ENCODE results near the gene GLDN.
"Not testable (repeated sequence)": the region's sequence is repeated elsewhere in the genome, so short reads cannot be mapped to it uniquely, and the experiment has no call there.

Gene GLDN

DNA sequence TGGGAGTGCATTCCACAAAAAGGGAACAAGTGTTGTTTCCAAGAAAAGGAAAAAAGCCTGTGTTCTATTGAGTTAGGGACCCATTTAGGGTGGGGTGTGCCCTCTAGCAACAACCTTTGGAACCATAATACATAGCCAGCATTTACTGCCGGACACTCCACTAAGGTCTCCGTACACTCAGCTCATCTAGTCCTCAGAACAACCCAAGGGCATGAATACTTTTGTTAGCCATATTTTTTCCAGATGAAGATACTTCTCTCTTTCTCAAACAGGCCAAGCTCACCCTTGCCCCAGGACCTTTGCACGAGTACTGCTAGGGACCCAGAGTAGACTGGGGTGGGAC, 46.2 kb downstream of the GLDN start:
- DNase-seq (ENCODE audit: low read depth in 2 of 2): no peak

DNA sequence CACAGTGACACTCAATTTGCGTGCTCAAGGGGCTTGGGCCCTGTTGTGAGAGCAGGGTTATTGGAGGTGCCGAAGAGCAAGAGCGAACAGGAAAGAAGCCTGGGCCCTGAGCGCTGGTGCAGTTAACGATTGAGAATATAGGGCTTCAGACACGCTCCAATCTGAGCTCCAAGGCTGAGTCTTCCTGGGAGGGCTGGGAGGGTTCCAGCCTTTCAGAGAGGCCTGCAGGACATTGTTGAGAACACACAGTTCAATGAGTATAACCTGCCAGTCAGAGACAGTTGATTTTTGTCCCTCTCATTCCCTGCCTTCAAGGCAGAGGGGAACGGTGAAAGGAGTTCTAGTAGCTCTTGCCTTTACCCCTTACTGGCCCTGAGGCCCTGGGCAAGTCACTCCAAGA, 47.3 kb downstream of the GLDN start:
- DNase-seq (ENCODE audit: low read depth in 2 of 2): no peak

DNA sequence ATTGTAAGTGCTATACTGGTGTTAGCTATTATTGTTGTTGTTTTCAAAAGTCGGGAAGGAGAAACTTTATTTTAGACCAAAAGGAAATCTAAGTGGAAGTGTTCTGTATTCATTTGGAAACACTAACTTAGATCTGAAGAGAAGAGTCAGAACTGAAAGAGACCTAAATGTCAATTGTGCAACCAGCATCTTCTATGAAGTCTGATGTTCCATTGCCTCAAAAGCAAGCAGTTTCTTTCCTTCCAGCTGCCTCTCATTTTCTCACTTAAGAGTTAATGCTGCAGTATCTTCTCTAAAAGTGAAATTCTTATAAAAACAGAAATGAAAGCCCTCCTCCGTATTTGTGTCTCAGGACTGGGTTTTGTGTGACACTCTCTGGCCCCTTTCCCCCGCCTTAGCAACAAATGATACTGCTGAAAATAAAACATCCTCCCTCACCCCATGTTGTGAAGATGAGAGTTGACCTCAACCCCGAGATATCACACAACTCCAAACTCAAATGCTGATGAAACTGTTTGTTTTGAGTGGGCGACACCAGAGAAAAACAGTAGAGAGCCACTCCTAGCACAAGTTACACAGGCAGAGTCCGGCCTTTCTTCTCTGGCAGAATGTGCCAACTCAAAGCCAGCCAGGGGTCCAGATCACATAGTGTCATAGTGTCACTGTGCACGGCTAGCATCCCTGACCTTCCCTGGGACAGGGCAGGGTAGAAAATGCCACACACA, 48.9 kb downstream of the GLDN start:
- no peak for DNase-seq (ENCODE audit: low read depth in 2 of 2)

DNA sequence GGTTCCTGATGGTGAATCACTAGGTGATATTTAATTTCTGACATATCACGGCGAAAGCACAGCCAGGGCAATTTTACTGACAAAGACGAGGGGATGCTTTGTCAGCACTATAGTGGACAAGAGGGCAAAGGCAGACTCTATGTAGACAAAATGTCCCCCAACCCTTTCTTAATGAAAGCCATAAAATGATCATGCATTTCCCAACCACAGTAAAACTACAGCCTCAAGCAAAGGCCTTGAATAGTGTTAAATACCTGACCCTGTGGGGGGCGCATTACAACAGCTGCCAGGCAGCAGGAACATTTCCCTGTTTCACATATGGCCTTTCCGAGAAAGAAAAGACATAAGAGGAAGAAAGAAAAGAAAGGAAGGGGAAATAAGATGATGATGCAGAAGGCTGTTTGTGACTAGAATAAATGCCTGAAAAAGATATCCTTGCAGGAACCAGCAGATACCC, 49.5 kb downstream of the GLDN start:
- no peak for DNase-seq (ENCODE audit: low read depth in 2 of 2)

DNA sequence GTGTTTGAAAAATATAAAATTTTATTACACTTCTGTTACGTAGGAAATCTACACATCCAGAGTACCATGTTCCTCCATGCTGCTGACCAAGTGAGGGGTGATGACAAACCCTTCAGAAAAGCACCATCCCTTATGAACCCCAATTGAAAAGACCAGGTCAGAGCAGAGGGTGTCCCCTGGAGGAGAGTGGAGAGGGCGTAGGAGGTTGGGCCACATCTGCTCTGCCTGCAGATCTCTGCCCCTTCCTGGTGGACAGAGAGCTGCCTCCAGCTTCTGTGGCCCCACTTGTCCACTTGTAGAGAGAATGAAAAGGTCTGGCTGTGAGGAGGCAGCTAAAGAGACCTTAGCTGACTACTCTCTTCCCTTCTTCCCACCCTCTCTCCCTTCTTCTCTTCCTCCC, 55.5 kb downstream of the GLDN start:
- DNase-seq (ENCODE audit: low read depth in 2 of 2): no peak

DNA sequence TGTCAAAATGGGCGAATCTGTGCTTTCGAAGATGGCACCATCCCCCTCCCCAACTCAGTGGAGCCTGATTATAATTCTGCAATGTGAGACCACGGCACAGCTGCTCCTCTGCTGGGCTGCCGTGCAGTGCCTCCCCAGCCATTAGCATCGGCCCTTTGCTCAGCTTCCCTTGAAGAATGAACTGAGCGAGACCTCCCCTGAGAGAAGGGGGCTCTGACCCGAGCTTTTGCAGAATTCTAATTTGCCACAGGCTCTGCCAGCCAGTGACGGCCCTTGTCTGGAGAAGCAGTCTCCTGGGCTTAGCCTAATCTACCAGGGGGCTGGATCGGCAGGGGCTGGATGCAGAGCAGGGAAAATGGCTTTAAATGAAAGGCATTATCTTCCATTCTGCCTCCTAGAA, 57.2 kb downstream of the GLDN start:
- DNase-seq (ENCODE audit: low read depth in 2 of 2): no peak

DNA sequence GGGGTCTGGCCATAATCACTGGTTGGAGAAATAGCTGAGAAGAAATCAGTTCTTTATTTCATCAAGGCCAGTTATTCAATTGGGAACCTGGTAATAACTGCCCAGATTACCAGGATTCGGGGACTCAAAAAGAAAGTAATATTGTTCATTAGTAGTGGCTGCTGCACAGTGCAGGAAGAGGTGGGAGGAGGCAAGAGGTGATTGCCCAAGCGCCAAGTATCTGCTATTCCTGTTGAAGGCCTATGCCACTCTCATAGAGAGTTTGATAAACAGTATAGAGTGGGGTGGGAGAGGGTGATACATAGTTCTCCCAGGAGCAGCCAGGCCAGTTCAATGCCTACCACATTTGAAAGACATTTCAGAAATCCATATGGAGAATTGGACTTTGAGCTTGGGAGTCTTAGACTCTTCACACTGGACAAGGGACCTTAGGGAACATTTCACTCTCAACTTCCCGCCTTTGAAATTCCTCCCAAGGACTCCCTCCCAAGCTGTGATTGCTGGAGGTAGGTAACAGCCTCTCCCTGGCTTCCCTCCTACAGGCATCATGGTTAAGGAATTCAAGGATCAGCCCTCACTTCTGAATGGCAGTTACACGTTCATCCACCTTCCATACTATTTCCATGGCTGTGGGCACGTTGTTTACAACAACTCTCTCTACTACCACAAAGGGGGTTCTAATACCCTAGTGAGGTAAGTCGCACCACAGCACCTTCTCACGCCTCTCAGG, 59.8 kb downstream of the GLDN start:
- no peak for DNase-seq (ENCODE audit: low read depth in 2 of 2)

DNA sequence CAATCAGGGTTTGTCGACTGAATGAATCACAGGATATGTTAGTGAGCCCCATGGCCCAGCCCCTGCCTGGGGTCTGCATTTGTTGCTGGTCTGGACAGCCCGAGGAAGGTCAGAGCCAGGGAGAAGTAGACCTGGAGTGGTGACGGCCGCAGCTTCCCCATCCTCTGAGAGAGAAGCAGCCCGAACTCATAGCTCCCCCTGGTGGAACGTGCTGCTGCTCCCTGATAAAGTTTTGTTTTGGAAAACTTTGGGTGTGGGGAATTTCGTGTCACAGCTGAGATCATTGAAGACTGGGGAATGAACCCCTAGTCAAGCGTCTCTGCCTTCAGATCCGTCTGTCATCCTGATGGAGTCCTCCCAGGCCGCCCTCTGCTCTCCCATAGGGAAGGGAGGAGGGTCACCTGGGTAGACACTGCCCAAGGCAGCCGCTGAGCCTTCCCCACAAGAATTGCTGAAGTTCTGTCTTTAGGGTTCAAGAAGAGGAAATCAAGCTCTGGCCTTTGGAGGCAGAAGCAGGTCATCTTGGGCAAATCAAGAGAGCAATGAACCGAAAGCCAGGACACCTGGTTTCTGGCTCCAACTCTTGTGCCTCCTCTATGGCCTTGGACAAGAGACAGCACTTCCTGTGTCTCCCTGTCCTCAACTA, 60.5 kb downstream of the GLDN start:
- DNase-seq (ENCODE audit: low read depth in 2 of 2): peak in 1 of 2 experiments; percentile 9

DNA sequence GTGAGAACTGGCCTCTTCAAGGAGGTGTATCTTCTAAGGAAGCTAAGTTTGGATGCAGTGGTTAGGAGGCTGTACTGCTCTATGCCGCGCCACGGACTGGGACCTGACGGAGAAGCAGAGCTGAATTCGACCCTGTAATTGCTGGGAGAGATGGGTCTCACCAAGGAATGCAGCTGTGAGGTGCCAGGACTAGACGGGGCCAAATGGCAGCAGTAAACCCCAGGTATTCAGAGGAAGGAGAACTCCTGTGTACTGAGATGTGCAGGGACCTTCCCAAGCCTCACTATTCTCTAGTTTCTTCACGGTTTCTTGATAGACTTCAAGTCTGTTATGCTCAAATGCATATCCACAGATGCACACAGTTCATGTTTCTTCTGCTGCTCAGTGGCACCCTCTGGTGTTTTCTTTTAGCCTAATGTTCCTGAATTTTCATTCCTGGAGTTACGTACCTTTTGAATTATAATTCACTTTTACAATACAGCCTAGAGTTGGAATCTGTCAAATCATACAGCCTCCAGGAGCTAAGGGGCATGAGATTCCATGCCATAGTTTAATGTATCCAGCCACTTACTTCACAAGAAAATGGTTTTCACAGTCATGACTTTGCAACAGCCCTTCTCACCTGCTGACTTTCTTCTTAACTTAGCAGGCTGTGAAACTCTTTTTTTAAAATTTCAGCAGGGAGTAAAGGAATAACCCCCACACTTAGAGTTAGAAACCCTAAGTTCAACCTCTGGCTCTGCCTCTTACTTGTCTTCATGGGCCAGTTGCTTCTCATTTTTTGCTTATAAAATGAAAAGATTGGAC, 61.8 kb downstream of the GLDN start:
- DNase-seq (ENCODE audit: low read depth in 2 of 2): peak; percentile 5 to 17

DNA sequence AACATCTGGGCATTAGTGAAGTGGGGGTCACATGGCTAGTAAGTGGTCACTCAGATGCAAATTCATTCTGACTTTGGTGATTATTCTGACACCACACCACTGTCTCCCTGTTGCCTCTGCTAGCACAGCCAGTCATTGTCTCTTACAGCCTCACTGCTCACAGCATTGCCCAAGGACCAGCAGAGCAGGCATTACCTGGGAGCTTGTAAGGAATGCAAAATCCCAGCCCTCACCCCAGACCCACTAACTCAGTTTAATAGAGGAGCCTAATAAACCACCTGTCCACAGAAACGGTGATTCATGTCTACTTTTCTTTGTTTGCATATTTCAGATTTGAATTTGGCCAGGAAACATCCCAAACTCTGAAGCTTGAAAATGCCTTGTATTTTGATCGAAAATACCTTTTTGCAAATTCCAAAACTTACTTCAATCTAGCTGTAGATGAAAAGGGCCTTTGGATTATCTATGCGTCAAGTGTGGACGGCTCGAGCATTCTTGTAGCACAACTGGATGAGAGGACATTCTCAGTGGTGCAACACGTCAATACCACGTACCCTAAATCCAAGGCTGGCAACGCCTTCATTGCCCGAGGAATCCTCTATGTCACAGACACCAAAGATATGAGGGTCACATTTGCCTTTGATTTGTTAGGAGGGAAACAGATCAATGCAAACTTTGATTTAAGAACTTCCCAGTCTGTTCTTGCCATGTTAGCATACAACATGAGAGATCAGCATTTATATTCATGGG, 62.7 kb downstream of the GLDN start:
- no peak for DNase-seq (ENCODE audit: low read depth in 2 of 2)

DNA sequence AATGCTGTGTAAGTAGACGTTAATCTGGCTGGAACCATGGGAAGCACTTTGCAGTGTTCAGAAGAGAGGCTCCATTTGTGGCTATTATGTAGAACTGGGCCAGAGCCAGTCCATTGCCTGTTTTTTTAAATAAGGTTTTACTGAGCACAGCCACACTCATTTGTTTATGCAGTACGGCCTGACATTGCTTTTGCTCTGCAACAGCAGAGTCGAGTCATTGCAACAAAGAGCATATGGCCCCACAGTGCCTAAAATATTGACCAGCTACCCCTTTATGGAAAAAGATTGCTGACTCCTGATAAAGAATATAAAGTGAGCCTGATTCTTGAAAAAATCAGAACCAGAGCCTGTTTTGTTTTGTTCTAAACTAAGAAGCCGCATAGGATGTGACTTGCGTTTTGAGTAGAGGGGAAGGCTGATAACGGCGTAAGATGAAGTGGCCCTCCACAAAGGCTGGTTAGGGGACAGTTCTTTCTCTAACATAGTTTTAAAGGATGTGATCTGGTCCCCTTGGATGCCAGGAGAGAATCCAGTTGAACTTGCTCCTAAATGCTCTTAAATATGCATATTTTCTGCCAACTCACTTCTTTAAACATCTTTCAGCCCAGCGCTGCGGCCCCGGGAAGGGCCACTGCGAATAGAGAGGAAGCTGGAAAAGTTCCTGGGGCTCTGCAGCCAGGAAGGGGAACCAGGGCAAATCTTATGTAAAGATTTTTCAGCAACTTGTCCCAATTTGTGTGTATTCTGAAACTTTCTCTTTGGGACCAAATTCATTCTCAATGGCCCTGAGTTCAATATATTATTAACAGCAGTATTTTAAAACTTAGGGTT, 64.5 kb downstream of the GLDN start:
- no peak for DNase-seq (ENCODE audit: low read depth in 2 of 2)

DNA sequence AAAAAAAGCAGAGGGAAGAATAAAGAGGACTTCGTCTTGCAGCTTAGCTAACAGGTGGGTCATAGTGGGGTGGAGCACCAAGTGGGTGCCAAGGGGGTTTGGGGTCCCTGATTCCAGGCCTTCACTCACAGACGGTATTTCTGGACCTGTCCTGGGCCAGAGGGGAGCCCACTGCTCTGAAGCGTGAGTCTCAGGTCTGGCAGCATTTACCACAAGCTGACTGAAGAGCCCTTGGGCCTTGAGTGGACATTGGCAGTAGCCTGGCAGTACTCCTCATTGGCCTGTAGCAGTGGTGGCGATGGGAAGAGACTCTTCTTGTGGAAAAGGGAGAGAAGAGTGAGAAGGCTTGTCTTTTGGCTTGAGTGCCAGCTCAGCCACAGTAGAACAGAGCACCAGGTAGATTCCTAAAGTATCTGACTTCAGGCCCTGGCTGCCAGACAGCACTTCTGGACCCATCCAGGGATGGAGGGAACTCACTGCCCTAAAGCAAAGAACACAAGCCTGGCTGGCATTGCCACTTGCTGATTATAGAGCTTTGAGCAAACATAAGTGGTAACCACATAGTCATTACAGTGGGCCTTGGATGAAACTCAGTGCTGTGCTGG, 72.9 kb downstream of the GLDN start:
- no peak for DNase-seq (ENCODE audit: low read depth in 2 of 2)

DNA sequence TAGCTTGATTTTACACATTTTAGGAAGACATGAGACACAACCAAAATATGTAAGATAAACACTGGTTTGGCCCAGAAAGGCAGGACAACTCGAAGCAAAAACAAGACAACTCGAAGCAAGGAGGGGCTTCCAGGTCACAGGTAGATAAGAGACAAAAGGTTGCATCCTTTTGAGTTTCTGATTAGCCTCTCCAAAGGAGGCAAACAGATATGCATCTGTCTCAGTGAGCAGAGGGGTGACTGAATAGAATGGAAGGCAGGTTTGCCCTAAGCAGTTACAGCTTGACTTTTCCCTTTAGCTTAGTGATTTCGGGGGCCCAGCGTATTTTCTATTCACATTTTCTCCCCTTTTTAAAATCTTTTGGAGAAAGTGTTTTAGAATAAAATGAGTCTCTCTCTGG, 74.7 kb downstream of the GLDN start:
- no peak for DNase-seq (ENCODE audit: low read depth in 2 of 2)

DNA sequence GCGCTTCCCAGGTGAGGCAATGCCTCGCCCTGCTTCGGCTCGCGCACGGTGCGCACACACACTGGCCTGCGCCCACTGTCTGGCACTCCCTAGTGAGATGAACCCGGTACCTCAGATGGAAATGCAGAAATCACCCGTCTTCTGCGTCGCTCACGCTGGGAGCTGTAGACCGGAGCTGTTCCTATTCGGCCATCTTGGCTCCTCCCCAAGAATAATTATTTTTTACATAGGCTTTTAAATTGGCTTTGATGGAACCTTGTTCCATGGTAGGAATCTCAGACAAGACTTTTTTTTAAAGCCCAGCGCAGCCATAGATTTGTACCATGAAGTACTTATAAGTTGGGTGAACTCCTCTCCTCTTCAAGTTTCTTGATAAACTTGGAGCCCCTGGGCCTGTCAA, 81.6 kb downstream of the GLDN start:
- not testable (repeated sequence) for DNase-seq (ENCODE audit: low read depth in 2 of 2)

DNA sequence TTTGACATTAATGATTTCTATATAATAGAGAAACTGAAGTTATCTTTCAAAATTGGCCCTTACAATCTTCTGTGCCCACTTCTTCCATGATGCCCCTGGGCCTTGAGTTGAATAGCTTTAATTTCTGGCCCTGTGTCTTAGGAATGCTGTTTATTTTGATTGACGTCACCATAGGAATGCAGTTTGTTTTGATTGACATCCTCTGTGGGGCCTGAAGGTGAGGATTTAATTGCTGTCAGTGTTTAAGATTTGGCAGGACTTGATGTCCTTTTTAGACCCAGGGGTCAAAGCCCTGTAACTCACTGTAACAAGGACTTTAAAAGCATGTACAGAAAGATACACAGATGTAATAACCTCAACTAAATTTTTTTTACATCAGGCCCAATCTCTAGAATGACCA, 83.3 kb downstream of the GLDN start:
- DNase-seq (ENCODE audit: low read depth in 2 of 2): no peak

DNA sequence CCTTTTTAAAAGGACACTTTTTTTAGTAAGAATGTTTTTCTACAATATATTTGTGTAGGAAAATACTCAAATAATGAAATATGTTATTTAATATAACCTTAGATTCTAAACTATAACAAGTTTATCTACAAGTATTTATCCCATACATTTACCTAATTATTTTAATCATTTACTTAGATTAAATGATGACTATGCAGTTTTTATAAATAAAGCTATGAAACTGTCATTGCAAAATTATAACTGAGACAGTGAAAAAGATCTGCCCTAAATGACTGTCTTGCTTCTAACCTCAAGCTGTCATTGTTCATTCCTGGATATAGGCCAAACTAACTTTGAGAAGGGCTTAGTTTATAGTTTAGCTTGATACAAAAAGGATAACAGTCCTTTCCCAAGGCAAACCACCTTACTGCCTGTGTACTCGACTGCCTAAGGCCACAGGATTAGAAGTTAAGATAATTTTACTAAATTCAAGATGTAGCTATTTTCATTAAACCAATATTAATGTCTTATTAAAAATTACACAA, 84.1 kb downstream of the GLDN start:
- no peak for DNase-seq (ENCODE audit: low read depth in 2 of 2)

DNA sequence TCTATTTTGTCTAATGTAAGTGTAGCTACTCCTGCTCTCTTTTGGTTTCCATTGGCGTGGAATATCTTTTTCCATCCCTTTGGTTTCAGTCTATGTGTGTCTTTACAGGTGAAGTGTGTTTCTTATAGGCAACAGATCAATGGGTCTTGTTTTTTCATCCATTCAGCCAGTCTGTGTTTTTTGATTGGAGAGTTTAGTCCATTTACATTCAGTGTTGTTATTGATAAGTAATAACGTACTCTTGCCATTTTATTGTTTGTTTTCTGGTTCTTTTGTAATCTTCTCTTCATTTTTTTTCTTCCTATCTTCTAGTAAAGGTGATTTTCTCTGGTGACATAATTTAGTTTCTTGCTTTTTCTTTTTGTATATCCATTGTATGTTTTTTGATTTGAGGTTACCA, 97.1 kb downstream of the GLDN start:
- DNase-seq (ENCODE audit: low read depth in 2 of 2): no peak

DNA sequence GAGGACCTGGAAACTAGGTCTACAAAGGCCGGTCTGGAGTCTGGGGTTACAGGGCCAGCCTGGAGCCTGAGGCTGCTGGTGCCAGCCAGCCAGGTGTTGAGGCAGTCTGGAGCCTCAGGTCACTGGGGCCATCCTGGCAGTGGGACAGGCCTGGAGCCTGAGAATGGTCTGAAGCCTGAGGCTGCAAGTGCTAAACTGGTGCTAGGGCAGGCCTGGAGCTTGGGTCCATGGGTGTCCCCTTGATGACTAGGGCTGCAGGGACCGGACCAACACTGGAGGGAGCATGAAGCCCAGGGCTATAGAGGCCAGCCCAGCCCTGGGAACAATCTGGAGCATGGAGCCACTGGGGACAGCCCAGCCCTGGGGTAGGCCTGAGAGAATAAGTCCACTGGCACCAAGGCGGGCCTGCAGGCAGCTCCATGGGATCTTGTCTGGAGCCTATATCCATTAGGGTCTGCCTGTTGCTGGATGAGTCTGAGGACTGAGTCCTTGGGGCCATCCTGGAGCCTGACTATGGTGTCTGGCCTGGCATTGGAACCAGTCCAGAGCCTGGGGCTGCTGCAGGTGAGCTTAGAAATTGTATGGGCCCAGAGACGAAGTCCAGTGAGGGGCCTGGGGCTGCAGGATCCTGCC, 101.9 kb downstream of the GLDN start:
- no peak for DNase-seq (ENCODE audit: low read depth in 2 of 2)

DNA sequence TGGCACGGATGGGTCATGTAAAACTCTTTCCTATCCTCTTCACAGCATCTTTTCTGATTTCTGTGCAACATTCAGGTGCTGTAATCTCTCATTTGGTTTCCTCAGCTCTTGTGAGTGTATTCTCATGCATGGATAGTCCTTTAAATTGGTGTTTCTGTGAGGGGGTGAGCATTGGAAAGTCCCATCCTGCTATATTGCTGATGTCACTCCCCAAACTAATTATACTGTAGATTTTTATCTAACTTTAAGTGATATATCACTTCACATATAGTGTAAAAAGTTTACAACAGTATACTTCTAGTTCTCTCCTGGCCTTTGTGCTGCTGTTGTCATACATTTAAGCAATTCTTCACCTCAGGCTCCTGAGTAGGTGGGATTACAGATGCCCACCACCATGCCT, 102.7 kb downstream of the GLDN start:
- DNase-seq (ENCODE audit: low read depth in 2 of 2): no peak
